Cardiac fibroblast (primary cell): ENCODE data around the gene PKN3.
A peak's percentile ranks its signal among the peaks of the same experiment; 100 is the strongest.
"Not testable (repeated sequence)": the region's sequence is repeated elsewhere in the genome, so short reads cannot be mapped to it uniquely, and the experiment has no call there.

ENCODE experiments used
- DNase-seq, 2 donors: peaks; one replicate each; pipeline versions ENCODE4 v3.0.0 to v3.0.0-alpha.2; 2010; ENCODE audit warnings: low read depth in 2 of 2
- H3K4me3 ChIP-seq, 2 donors: replicated peaks in 1 of 2; 1 replicate in 1 of 2; 2 replicates in 1 of 2; pipeline ENCODE4 v1.5.1; 2011; ENCODE audit warnings: low read depth in 2 of 2, low read length in 2 of 2, mild to moderate bottlenecking in 2 of 2, moderate library complexity in 1 of 2
- TF ChIP-seq, protein P1 (sequence below): IDR thresholded peaks from one replicate; pipeline ENCODE4 v1.5.1; 2011; ENCODE audit warnings: low read depth, mild to moderate bottlenecking, low read length, inconsistent platforms

Gene PKN3

DNA sequence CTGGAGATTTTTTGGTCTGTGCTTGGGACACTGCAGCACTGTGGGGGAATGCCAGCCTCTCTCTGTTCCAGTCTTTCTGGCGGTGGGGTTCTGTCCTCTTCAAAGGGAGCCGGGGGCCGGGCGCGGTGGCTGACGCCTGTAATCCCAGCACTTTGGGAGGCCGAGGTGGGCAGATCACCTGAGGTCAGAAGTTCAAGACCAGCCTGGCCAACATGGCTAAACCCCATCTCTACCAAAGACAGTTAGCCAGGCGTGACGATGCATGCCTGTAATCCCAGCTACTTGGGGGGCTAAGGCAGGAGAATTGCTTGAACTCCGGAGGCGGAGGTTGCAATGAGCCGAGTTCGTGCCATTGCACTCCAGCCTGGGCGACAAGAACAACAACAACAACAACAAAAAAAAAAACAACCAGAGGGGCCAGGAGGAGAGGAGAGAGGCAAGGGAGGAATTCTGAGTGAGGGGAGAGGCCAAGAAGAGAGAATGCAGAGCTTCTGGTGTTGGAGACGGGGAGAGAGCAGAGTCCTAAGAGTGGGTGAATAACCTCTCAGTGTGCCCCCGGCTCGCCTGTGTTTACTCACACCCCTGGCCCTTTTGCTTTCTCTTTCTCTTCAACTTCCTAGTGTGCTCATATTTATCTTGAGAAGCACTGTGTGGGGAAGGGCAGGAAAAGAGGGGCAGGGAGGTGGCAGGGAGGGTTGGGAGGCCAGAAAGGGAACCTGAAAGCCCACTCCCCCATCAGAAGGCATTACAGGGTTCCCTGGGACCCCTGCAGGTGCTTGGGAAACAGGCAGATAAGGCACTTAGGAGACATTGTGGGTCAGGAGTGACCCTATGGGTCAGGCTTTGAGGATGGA, 16.4 kb upstream of the PKN3 start:
- no peak overlapping the region for H3K4me3 ChIP-seq
- peak in 1 of 2 donors; percentile 22 for DNase-seq
- TF ChIP-seq, protein P1, sequence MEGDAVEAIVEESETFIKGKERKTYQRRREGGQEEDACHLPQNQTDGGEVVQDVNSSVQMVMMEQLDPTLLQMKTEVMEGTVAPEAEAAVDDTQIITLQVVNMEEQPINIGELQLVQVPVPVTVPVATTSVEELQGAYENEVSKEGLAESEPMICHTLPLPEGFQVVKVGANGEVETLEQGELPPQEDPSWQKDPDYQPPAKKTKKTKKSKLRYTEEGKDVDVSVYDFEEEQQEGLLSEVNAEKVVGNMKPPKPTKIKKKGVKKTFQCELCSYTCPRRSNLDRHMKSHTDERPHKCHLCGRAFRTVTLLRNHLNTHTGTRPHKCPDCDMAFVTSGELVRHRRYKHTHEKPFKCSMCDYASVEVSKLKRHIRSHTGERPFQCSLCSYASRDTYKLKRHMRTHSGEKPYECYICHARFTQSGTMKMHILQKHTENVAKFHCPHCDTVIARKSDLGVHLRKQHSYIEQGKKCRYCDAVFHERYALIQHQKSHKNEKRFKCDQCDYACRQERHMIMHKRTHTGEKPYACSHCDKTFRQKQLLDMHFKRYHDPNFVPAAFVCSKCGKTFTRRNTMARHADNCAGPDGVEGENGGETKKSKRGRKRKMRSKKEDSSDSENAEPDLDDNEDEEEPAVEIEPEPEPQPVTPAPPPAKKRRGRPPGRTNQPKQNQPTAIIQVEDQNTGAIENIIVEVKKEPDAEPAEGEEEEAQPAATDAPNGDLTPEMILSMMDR = no peak

DNA sequence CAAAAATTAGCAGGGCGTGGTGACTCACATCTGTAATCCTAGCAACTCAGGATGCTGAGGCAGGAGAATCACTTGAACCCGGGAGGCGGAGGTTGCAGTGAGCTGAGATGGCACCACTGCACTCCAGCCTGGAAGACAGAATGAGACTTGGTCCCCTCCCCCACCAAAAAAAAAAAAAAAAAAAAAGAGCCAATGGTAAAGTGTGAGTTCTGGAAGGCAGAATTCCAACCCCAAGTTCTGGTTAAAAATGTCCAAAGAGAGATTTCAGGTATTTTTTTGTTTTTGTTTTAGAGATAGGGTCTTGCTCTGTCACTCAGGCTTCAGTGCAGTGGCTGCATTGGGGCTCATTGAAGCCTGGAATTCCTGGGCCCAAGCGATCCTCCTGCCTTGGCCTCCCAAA, 14.8 kb upstream of the PKN3 start:
- no peak for DNase-seq
- TF ChIP-seq, protein P1 = no peak
- no peak overlapping the region for H3K4me3 ChIP-seq

DNA sequence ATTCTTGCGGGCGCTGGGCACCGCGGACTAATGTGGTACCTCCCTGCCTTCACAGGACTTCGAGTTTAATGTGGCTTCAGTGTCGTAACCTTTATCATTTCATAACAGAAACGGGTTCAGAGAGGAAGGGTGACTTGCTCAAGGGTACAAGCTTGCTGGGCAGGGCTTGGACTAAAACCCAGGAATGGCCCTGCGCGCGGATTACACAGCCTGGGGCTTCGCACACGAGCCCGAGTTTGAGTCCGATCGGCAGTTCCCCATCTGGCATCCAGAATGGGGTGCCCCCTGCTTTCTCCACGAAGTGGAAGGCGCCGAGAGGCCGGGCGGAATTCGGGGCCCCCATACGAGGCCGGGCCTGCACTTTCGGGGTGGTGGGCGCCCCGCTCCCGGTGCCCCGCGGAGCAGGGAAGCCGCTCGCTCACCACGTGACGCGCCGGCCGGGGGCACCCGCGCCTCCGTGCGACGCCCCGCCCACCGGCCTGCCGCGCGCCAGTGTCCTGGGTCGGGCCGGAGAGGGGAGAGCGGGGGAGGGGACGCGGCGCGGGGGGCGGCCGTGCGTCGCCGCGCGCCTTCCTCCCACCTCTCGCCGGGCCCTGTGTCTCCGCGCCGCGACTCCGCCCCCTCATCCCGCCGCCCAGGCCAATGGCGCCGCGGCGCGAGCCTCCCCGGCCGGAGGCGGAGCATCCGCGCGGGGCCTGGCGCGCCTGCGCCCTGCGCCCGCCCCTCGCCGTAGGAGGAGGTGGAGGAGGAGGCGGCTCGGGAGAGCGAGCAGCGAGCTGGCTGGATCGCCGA, 13.6 kb upstream of the PKN3 start, which contains the start of gene SET:
SET (plus strand) TSS at position 722 of the 792 bp plus-strand sequence. CDS start 361 bp downstream, outside the sequence.
- H3K4me3 ChIP-seq = peak within 1 kb of the TSS; percentile 88 to 89
- TF ChIP-seq, protein P1 = no peak
- DNase-seq = peak; percentile 89 to 96

DNA sequence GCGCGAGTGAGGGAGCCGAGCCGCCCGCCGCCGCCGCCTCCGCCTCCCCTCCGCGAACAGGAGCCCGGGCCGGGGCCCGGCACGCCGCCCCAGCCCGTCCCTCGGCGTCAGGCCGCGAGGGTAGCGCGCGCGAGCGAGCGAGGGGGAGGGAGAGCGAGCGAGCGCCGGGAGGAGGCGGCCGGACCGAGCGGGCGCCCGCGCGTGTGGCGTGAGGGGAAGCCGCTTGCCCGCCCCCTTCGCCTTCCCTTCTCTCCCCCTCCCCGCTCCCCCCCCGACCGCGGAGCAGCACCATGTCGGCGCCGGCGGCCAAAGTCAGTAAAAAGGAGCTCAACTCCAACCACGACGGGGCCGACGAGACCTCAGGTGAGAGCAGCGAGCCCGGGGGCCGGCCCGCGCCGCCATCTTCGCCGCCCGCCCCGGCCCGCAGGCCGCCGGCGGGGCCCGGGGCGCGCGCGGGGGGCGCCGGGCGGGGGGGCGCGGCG, 13.0 kb upstream of the PKN3 start:
- H3K4me3 ChIP-seq = peak overlapping the region; percentile 48 to 89
- DNase-seq = peak in 1 of 2 donors; percentile 64
- TF ChIP-seq, protein P1 = no peak

DNA sequence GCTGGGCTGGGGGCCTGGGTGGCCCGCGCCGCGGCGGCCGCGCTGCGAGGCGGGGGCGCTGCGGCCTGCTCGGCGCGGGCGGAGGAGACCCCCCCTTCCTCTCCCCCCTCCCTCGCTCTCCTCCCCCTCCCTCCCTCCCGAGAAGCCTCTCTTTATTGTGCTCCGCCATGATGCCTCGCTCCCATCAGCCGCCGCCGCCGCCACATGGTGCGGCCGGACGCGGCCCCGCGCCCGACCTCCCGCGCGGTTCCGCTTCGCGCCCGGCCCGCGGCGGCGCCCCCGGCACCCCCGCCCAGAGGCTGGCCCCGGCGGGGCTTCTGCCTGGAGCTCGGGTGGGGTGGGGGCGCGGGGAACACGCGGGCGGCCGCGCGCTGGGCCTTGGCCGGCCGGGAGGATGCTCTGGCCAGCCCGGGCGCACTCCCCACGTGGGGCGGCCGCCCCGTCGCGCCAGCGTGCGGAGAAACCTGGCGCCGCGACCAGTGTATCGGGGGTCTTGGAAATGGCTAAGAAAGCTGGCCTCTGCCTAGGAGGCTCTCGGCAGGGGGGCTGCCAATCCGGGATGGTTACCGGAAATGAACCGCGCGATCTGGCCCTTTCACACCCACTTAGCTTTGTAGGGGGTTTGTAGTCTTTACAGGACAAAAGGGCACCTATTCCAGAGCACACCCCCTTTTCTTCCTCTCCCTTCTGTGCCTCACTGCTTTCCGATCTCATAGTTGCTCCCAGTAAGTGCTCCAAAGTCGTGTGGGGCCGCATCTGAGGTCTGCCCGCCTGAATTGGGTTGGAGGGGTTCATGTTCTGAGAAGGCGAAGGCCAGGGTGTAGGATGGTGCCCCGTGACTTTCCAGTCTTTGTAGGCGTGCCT, 12.3 kb upstream of the PKN3 start:
- H3K4me3 ChIP-seq = peak overlapping the region; percentile 88 to 89
- DNase-seq = peak; percentile 42 to 51
- TF ChIP-seq, protein P1 = no peak

DNA sequence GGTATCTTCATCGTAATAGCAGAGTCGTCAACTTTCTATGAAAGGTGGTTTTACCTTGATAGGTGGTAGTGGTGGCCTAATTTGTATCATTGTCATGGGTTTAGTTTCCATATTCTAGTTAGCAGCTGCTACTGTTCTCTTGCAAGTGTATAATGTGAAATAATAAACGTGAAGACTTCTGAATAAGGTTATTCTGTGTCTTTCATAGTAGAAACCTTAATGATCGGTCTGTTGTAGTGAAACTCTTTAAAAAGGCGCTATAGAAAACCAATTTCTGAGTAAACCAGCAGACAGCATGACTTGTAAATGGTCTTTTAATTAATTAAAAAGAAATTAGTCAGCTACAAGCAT, 11.6 kb upstream of the PKN3 start:
- DNase-seq = no peak
- H3K4me3 ChIP-seq = peak overlapping the region; percentile 88 to 89
- TF ChIP-seq, protein P1 = no peak

DNA sequence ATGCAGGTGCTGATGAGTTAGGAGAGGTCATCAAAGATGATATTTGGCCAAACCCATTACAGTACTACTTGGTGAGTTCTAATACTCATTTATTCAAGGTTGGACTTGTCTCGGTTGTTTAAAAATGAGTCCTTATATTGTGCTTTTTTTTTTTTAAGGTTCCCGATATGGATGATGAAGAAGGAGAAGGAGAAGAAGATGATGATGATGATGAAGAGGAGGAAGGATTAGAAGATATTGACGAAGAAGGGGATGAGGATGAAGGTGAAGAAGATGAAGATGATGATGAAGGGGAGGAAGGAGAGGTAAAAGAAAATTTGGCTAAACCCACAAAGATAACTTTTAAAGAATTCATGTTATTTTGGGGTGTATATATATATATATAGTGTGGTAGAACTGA, 8.6 kb upstream of the PKN3 start:
- H3K4me3 ChIP-seq, DNase-seq: not testable (repeated sequence)
